ENCODE results near the gene NUAK1.
A peak's percentile ranks its signal among the peaks of the same experiment; 100 is the strongest.

The NUAK1 gene

GRCh38 chr12:106108185-106108835, 30.4 kb downstream of the NUAK1 start:
- POLR2A ChIA-PET = interaction anchor here (0.9 kb wide), 1 partner anchor 333 kb away, joined by 3 read pairs; no protein-coding TSS in a partner anchor
- CTCF ChIA-PET = interaction anchor here (0.8 to 3.4 kb wide), 9 partner anchors 9 to 404 kb away, joined by 3 to 15 read pairs (median 3); no protein-coding TSS in a partner anchor
- TF ChIP-seq, protein P1, sequence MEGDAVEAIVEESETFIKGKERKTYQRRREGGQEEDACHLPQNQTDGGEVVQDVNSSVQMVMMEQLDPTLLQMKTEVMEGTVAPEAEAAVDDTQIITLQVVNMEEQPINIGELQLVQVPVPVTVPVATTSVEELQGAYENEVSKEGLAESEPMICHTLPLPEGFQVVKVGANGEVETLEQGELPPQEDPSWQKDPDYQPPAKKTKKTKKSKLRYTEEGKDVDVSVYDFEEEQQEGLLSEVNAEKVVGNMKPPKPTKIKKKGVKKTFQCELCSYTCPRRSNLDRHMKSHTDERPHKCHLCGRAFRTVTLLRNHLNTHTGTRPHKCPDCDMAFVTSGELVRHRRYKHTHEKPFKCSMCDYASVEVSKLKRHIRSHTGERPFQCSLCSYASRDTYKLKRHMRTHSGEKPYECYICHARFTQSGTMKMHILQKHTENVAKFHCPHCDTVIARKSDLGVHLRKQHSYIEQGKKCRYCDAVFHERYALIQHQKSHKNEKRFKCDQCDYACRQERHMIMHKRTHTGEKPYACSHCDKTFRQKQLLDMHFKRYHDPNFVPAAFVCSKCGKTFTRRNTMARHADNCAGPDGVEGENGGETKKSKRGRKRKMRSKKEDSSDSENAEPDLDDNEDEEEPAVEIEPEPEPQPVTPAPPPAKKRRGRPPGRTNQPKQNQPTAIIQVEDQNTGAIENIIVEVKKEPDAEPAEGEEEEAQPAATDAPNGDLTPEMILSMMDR (IDR thresholded peaks at IDR 0.05; ENCODE audit: insufficient read depth, low read length, missing control alignments) = peak; percentile 20
- no peak for DNase-seq (ENCODE audit: low read depth, low spot score)
- no peak overlapping the region for H3K4me3 ChIP-seq (ENCODE audit: low read depth, low read length)

DNA sequence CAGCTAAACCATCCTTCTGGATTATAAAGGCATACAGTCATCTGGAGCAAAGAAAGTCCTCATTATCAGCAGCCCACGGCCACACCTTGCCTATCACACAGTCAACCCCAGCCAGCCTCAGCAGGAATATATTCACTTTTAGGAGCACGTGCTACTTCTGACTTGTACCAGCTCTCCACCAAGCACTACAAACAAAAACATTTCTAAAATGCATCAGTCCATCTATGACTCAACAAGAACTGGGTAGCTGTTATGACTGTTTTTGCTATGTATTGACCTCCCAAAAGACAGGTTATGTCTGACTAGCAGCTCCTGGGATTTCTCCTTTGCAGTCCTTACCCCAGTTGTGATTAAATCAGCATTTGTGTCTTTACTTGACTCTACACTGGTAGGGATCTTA, 31.2 kb downstream of the NUAK1 start:
- DNase-seq (ENCODE audit: low read depth, low spot score) = no peak
- POLR2A ChIA-PET = interaction anchor here (0.9 kb wide), 2 partner anchors 11 to 332 kb away, joined by 3 read pairs; no protein-coding TSS in a partner anchor
- CTCF ChIA-PET = interaction anchor here (0.8 to 3.4 kb wide), 3 partner anchors 10 to 333 kb away, joined by 3 to 15 read pairs (median 5); no protein-coding TSS in a partner anchor
- no peak overlapping the region for H3K4me3 ChIP-seq (ENCODE audit: low read depth, low read length)
- TF ChIP-seq, protein P1 (IDR thresholded peaks at IDR 0.05; ENCODE audit: insufficient read depth, low read length, missing control alignments) = no peak

DNA sequence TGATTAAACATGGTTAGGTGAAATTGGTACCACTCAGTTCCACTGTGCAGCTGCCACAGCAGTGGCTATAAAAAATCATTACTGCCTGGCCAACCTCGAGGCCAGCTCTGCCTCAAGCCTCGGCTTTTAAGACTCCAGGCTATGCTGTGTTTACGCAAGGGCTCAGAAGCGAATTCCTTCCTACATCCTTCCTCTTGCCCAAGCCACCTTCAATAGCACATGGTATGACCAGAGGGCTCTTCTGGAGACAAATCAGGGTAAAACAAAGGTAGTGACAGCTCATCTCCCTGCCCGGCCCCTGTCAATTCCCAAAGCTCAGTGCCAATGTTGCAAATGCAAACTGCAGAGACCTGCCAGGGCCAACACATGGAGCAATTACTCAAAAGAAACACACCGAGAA, 31.9 kb downstream of the NUAK1 start:
- no peak for DNase-seq (ENCODE audit: low read depth, low spot score)
- TF ChIP-seq, protein P1 (IDR thresholded peaks at IDR 0.05; ENCODE audit: insufficient read depth, low read length, missing control alignments) = no peak
- no peak overlapping the region for H3K4me3 ChIP-seq (ENCODE audit: low read depth, low read length)
- ChIA-PET POLR2A (interaction anchor here (0.9 kb wide), 1 partner anchor 11 kb away, joined by 3 read pairs; no protein-coding TSS in a partner anchor), CTCF (interaction anchor here (3.4 kb wide), 1 partner anchor 11 kb away, joined by 15 read pairs; no protein-coding TSS in a partner anchor)

DNA sequence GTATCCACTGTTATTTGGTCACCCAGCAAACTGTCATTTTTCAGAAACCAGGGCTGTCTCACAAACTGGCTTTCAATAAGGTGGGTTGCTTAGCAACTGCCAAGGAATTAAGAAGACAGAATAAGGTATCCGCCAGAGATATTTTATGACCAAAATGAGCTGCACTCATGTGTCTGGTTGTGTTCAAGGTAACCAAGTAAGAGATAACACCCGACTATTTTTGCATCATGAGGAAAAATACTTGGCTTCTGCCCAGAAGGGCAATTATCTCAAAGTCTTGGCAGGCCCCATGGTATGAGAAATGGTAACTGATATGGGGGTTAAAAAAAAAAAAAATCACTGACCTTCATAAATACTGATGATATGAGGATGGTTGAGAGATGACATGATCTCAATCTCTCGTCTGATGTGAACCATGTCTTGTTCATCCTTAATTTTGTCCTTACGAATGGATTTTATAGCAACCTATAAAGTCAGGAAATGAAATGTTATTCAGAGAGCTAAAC, 32.6 kb downstream of the NUAK1 start:
- TF ChIP-seq, protein P1 (IDR thresholded peaks at IDR 0.05; ENCODE audit: insufficient read depth, low read length, missing control alignments) = no peak
- POLR2A ChIA-PET = interaction anchor here (0.6 kb wide), 1 partner anchor 69 kb away, joined by 3 read pairs; no protein-coding TSS in a partner anchor
- DNase-seq (ENCODE audit: low read depth, low spot score) = no peak
- CTCF ChIA-PET = interaction anchor here (1.0 to 3.4 kb wide), 2 partner anchors 12 to 686 kb away, joined by 3 to 15 read pairs; no protein-coding TSS in a partner anchor
- H3K4me3 ChIP-seq (ENCODE audit: low read depth, low read length) = no peak overlapping the region

- no peak overlapping the region for H3K4me3 ChIP-seq (ENCODE audit: low read depth, low read length)
- CTCF ChIA-PET = interaction anchor here (0.9 kb wide), 2 partner anchors 18 to 34 kb away, joined by 3 read pairs; no protein-coding TSS in a partner anchor
- no peak for DNase-seq (ENCODE audit: low read depth, low spot score)
- POLR2A ChIA-PET = no interaction called here
- TF ChIP-seq, protein P1 (IDR thresholded peaks at IDR 0.05; ENCODE audit: insufficient read depth, low read length, missing control alignments) = no peak
Observed at GRCh38 chr12:106101803-106102202, 37.0 kb downstream of the NUAK1 start.

- TF ChIP-seq, protein P1 (IDR thresholded peaks at IDR 0.05; ENCODE audit: insufficient read depth, low read length, missing control alignments) = no peak
- CTCF ChIA-PET = no interaction called here
Observed at GRCh38 chr12:106098691-106099200, 40.0 kb downstream of the NUAK1 start.

More at GRCh38 chr12:106098691-106099200, 40.0 kb downstream of the NUAK1 start:
- no peak overlapping the region for H3K4me3 ChIP-seq (ENCODE audit: low read depth, low read length)
- POLR2A ChIA-PET = no interaction called here
- no peak for DNase-seq (ENCODE audit: low read depth, low spot score)

Data from AG04449 (cell line).